GM21528 (cell line): ENCODE measurements around the gene SLC9A9.
A peak's percentile ranks its signal among the peaks of the same experiment; 100 is the strongest.

Experiments
- ATAC-seq: cut with Tn5 transposase; IDR thresholded peaks from one replicate; pipeline ENCODE4 v1.9.1; 2021; ENCODE audit warnings: mild to moderate bottlenecking, moderate library complexity; ENCODE audit not compliant: unreplicated experiment, low FRiP score

SLC9A9 gene

DNA sequence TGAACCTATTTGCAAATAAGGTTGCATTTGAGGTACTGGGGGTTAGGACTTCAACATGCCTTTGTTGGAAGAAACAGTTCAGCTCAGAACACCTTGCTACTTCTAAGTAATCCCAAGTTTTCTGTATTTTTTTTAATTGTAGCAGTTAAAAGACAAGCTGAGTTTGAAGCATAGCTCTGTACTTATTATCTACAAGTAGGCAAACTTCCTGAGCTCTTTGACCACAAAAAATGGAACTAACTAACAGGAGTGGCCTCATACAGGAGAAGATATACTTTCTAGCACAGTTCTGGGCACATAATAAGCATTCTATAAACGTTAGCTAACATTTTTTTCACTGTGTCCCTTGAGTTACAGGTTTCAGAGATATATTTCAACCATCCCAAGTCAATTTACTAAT lies 569.5 kb downstream of the SLC9A9 start:
- no peak for ATAC-seq

- ATAC-seq: no peak
Observed at GRCh38 chr3:143277531-143277930, 570.7 kb downstream of the SLC9A9 start.

- peak; percentile 75 for ATAC-seq
Observed at GRCh38 chr3:143276592-143276991, 571.7 kb downstream of the SLC9A9 start.

GRCh38 chr3:143273975-143274690 lies 574.1 kb downstream of the SLC9A9 start:
- no peak for ATAC-seq

GRCh38 chr3:143271136-143271535 lies 577.1 kb downstream of the SLC9A9 start:
- ATAC-seq: no peak

- no peak for ATAC-seq
Observed at GRCh38 chr3:143269741-143270140, 578.5 kb downstream of the SLC9A9 start.

DNA sequence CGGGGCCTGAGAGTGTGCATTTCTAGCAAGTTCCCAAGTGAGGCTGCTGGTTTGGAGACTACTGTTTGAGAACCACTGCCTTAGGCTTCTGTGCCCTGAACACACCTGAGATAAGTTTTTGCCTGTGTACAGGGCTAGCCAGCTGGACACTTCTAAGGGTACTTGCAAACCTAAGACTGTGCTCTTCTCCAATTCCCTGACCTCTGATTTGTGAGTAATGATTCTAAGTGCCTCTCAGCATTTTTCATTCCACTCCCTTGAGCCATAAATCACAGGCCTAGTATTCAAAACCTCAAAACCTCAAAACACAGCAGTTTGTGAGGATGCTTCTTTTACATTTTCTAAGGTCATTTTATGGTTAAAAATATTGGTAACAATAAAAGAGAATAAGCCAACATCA lies 580.3 kb downstream of the SLC9A9 start:
- no peak for ATAC-seq

DNA sequence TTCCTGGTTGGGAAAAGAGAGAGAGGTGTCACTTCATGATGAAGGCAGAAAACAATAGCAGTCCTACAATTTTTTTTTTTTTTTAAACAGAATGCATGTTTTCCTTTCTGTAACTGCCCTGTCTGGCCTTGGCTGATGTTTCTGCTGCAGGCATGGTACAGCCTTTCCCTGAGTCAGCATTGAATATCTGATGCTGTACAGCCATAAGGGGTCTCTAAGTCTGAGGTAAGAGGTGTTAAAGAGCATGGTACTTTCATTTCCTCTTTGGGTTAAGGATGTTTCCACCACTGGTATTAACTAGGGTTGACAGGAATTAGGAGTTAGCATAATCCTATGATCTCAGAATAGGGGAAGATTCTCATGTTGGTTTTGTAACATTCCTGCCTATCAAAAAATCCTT lies 581.3 kb downstream of the SLC9A9 start:
- ATAC-seq: no peak

GRCh38 chr3:143266511-143266910 lies 581.8 kb downstream of the SLC9A9 start:
- no peak for ATAC-seq

GRCh38 chr3:143265501-143266070 lies 582.7 kb downstream of the SLC9A9 start:
- no peak for ATAC-seq

- peak; percentile 56 for ATAC-seq
Observed at GRCh38 chr3:143263852-143264513, 584.3 kb downstream of the SLC9A9 start.

DNA sequence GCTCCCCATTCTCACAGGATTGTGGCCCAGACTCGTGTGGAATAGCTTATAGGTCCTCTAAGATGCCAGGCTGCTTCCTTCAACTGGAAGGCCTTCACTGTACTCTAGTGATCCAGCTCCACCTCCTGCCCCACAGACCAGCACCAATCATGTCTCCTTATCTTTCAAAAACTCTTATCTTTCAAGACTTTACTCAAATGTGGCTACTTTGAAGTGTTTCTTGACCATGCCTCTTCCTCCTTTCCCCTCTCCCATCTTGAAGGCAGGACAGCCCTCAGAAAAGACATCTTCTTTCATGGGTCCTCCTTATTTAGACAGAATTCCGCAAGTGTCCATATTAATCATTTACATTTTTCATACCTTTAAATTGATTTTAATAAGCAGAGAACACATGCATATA lies 586.4 kb downstream of the SLC9A9 start:
- ATAC-seq: no peak

- no peak for ATAC-seq
Observed at GRCh38 chr3:143258692-143259091, 589.6 kb downstream of the SLC9A9 start.

GRCh38 chr3:143256416-143256815 lies 591.9 kb downstream of the SLC9A9 start:
- ATAC-seq: no peak

DNA sequence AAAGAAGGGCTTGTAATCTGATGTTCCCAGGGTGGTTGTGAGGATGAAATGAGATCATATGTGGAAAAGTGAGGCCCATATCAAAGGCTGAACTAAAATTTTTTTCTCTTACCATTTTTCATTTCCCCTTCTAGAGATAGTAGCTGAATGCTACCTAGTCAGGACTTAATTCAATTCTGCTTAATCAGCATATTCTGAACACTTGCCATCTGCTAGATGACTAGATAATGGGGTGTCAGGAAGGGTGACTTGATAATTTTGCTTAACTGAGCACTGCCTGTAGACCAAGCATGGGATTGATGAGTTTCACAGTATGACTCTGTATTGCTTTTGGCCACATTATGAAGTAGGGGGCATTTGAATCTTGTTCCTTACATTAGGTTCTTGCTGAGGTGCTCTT lies 592.5 kb downstream of the SLC9A9 start:
- ATAC-seq: no peak

GRCh38 chr3:143252931-143253330 lies 595.3 kb downstream of the SLC9A9 start:
- ATAC-seq: no peak

DNA sequence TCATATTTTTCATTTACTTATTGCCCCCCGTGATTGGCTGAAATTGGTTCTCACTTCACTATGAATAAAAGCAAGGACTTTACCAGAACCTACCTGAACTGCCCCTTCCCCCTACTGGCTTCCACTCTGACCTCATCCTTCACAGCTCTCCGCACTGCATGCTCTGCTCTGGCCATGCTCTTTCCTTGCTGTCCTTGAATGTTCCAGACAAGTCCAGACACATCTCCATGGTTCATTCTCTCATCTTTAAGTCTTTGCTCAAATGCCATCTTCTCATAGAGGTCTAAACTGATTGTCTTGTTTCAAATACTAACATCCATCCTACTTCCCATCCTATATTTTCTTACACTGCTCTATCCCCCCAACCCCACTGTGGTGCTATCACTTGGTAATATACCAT lies 599.3 kb downstream of the SLC9A9 start:
- no peak for ATAC-seq

DNA sequence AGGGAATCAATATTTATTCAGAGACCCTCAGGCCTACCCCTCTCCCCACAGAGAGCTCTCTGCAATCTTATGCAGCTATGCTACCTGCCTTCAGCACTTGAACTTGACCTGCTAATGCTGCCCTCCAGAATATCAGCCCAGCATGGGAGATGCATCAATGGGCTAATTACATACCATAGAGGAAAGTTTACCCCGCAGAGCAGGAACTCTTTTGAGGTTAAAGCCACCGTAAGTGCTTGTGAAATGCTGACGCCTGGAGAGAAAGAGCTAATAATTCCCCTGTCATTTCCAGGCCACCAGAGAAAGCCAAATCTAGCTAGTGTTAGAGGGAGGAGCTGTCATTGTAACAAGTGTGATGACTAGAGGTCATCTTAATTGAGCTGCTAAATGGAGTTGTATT lies 601.2 kb downstream of the SLC9A9 start:
- ATAC-seq: no peak

DNA sequence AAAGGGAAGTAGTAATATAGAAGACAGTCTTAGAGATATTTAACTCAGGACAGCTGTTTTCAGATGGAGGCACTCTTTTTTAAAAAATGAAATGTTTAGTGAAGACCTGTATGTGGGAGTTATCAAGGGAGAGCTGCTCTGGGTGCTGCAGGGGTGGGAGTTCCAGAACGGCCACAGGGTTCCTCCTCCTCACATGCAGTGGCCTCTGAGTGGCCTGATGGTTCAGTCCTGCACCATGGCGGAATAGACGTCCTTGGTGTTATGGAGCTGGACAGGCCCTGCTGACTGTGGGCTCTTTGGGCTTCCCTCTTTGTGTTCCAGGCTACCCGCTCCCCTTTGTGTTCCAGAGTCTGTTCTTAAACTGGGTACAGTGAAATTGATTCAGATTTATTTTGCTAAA lies 602.6 kb downstream of the SLC9A9 start:
- ATAC-seq: no peak

DNA sequence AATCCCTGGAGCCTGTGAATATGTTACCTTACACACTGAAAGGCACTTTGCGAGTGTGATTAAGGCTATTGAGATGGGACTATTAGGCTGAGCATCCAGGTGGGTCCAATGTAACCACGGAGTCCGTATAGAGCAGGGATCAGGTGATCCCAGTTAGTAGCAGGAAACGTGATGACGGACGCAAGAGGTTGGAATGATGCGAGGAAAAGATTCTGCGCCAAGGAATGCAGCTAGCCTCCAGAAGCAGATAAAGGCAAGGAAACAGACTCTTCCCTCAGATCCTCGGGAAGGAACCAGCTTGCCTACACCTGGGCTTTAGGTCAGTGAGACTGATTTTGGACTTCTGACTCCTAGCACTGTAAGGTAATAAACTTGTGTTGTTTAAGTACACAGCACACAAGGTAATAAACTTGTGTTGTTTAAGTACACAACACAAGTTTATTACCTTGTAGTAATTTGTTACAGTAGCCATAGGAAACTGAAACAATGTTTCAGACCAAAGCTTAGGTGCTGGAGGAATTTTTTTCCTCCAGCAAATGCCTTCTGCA lies 603.7 kb downstream of the SLC9A9 start:
- ATAC-seq: no peak

GRCh38 chr3:143243686-143244085 lies 604.6 kb downstream of the SLC9A9 start:
- ATAC-seq: no peak

DNA sequence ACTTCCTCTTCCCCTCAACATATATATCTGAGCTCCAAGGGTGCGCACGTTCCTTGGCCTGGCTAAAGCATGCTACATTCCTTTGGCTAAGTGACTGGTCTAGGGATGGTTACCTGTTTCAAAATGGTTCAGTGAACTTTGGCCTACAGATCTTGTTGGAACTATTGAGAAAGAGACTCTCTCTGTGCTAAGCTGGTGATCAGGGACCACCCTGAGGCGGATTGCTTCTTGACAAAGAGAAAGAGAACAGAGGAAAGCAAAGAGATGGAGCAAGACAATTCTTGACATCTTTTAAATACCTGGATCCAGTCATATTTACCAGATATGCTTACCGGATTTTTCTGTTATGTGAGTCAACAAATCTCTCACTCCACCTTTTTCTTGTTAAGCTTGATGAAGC lies 605.6 kb downstream of the SLC9A9 start:
- no peak for ATAC-seq
